Adrenal gland (tissue), 5 donors: ENCODE data around the gene PARP8.

Experiments used
- POLR2A ChIP-seq, 2 donors: fragments of 450-650 bp; IDR thresholded peaks; one replicate each; pipeline ENCODE4 v1.6.1; 2017; ENCODE audit warnings: antibody characterized with exemption in 2 of 2, mild to moderate bottlenecking in 2 of 2, moderate library complexity in 1 of 2
- TF ChIP-seq, protein P1 (sequence below), 6 experiments: fragments of 450-650 bp in 4 of 6; fragments of 200-600 bp in 2 of 6; sonication (generic) in 1 of 6; IDR thresholded peaks; 1 replicate in 5 of 6; 2 replicates in 1 of 6; pipeline versions ENCODE4 v1.5.1 to v1.8.0; 2016 to 2021; ENCODE audit warnings: antibody characterized with exemption in 6 of 6, mild to moderate bottlenecking in 2 of 6, moderate library complexity in 1 of 6
- donor health status: DM: no; HTN: no; CAD: no.

- TF ChIP-seq, protein P1, sequence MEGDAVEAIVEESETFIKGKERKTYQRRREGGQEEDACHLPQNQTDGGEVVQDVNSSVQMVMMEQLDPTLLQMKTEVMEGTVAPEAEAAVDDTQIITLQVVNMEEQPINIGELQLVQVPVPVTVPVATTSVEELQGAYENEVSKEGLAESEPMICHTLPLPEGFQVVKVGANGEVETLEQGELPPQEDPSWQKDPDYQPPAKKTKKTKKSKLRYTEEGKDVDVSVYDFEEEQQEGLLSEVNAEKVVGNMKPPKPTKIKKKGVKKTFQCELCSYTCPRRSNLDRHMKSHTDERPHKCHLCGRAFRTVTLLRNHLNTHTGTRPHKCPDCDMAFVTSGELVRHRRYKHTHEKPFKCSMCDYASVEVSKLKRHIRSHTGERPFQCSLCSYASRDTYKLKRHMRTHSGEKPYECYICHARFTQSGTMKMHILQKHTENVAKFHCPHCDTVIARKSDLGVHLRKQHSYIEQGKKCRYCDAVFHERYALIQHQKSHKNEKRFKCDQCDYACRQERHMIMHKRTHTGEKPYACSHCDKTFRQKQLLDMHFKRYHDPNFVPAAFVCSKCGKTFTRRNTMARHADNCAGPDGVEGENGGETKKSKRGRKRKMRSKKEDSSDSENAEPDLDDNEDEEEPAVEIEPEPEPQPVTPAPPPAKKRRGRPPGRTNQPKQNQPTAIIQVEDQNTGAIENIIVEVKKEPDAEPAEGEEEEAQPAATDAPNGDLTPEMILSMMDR (IDR thresholded peaks at IDR 0.05) = no peak
- no peak for TF ChIP-seq POLR2A (IDR thresholded peaks at IDR 0.05)
These were observed 38.3 kb downstream of the PARP8 start for GRCh38 chr5:50704730-50705129.
